Esophagus squamous epithelium (tissue), 5 donors: ENCODE data around the gene CAMTA1. TPM values are rescaled to one million over a fixed set of nuclear protein-coding genes. Genes with fewer than 3 reads are reported as not detected.

Experiments used
- DNase-seq: peaks from one replicate; lab custom pipeline; 2025; lab: John Stamatoyannopoulos, UW
- H3K27ac ChIP-seq, 4 donors: fragments of 200-600 bp; sonication (generic); one replicate each; pipeline ENCODE4 v1.5.1; 2016 to 2019; ENCODE audit warnings: mild to moderate bottlenecking in 1 of 4
- H3K27me3 ChIP-seq, 4 donors: fragments of 200-600 bp; sonication (generic); 1 replicate in 3 of 4; 2 replicates in 1 of 4; pipeline versions ENCODE4 v1.5.1 to v1.6.0; 2017 to 2021; ENCODE audit warnings: antibody characterized with exemption in 1 of 4
- H3K36me3 ChIP-seq, 3 donors: fragments of 200-600 bp; sonication (generic); one replicate each; pipeline ENCODE4 v1.5.1; 2016 to 2019
- H3K4me1 ChIP-seq, 3 donors: fragments of 200-600 bp; sonication (generic); one replicate each; pipeline ENCODE4 v1.5.1; 2017 to 2019
- H3K4me3 ChIP-seq, 4 donors: fragments of 200-600 bp; sonication (generic); 1 replicate in 3 of 4; 2 replicates in 1 of 4; pipeline ENCODE4 v1.5.1; 2016 to 2019; ENCODE audit warnings: mild to moderate bottlenecking in 2 of 4, moderate library complexity in 1 of 4
- H3K9me3 ChIP-seq, 3 donors: fragments of 200-600 bp; sonication (generic); one replicate each; pipeline ENCODE4 v1.5.1; 2016 to 2019
- CTCF ChIP-seq, 6 experiments: fragments of 450-650 bp in 4 of 6; fragments of 200-600 bp in 2 of 6; sonication (generic) in 2 of 6; IDR thresholded peaks; one replicate each; pipeline ENCODE4 v1.5.1; 2016 to 2019; ENCODE audit warnings: antibody characterized with exemption in 6 of 6, mild to moderate bottlenecking in 4 of 6, moderate library complexity in 4 of 6
- POLR2A ChIP-seq, 4 donors: fragments of 450-650 bp; IDR thresholded peaks; one replicate each; pipeline ENCODE4 v1.6.1; 2017; ENCODE audit warnings: antibody characterized with exemption in 4 of 4, mild to moderate bottlenecking in 4 of 4, moderate library complexity in 3 of 4
- WGBS, 2 donors: methylation state at CpG; one replicate each; pipeline ENCODE4 v1.1.5; 2018; 5-methylcytosine and 5-hydroxymethylcytosine counted together
- intact Hi-C: fragments of 100-400 bp; cut with DNase I; formaldehyde crosslinking; loops from one replicate; pipeline ENCODE4 v1.15.0; 2022
- total RNA-seq, 4 donors: library from RNA; depleted of rRNA; stranded (reverse); fragments of >200 nt; gene quantifications; one replicate each; pipeline ENCODE4 v1.1.0, GENCODE V29; 2016
- donor health status: DM: yes; HTN: yes; CAD: no.

CAMTA1 gene
- total RNA-seq, 4 donors from 2014 or later = 31.3 to 77.4 (median 45.9) TPM

- intact Hi-C loops = no loop called here
- no peak overlapping the region for H3K27ac ChIP-seq
- no peak for DNase-seq
- no peaks in the 10 kb centered on the region for H3K9me3 ChIP-seq
- H3K27me3 ChIP-seq = peaks cover 0 to 13% (median 0%) of the 10 kb centered on the region in 4 donors
- H3K36me3 ChIP-seq = no peaks in the 10 kb centered on the region
- WGBS, 2 donors = 48 to 62% methylated on average over 4 of the region's 5 CpGs
- TF ChIP-seq CTCF (IDR thresholded peaks at IDR 0.05) (no peak), POLR2A (IDR thresholded peaks at IDR 0.05) (no peak)
- no peak overlapping the region for H3K4me3 ChIP-seq
- H3K4me1 ChIP-seq = no peaks in the 10 kb centered on the region
Observed at GRCh38 chr1:6979003-6979613, 193.9 kb downstream of the CAMTA1 start.

GRCh38 chr1:6981595-6981994, 196.3 kb downstream of the CAMTA1 start:
- no peak for TF ChIP-seq CTCF (IDR thresholded peaks at IDR 0.05)
- no peak for TF ChIP-seq POLR2A (IDR thresholded peaks at IDR 0.05)

GRCh38 chr1:6982443-6982842, 197.2 kb downstream of the CAMTA1 start:
- DNase-seq = no peak
- Histone ChIP-seq H3K9me3 (no peaks in the 10 kb centered on the region), H3K27me3 (peaks cover 0 to 13% (median 0%) of the 10 kb centered on the region in 4 donors), H3K4me1 (no peaks in the 10 kb centered on the region), H3K4me3 (no peak overlapping the region), H3K36me3 (no peaks in the 10 kb centered on the region), H3K27ac (no peak overlapping the region)
- 64 to 89% methylated on average over 3 of the region's 9 CpGs for WGBS, 2 donors
- TF ChIP-seq POLR2A (IDR thresholded peaks at IDR 0.05) = no peak
- TF ChIP-seq CTCF (IDR thresholded peaks at IDR 0.05) = no peak
- intact Hi-C loops = no loop called here

More at GRCh38 chr1:6981595-6981994, 196.3 kb downstream of the CAMTA1 start:
- intact Hi-C loops = no loop called here
- Histone ChIP-seq H3K36me3 (no peaks in the 10 kb centered on the region), H3K9me3 (no peaks in the 10 kb centered on the region), H3K27me3 (peaks cover 0 to 13% (median 0%) of the 10 kb centered on the region in 4 donors), H3K27ac (no peak overlapping the region), H3K4me1 (no peaks in the 10 kb centered on the region), H3K4me3 (no peak overlapping the region)
- DNase-seq = no peak

- 91 to 94% methylated on average over 1 to 2 of the region's 2 CpGs for WGBS, 2 donors
- no peak for TF ChIP-seq CTCF (IDR thresholded peaks at IDR 0.05)
- no peak for TF ChIP-seq POLR2A (IDR thresholded peaks at IDR 0.05)
- Histone ChIP-seq H3K27me3 (peaks cover 0 to 17% (median 0%) of the 10 kb centered on the region in 4 donors), H3K36me3 (no peaks in the 10 kb centered on the region), H3K9me3 (no peaks in the 10 kb centered on the region), H3K4me3 (no peak overlapping the region), H3K4me1 (no peaks in the 10 kb centered on the region), H3K27ac (no peak overlapping the region)
- intact Hi-C loops = no loop called here
- DNase-seq = no peak
Observed at GRCh38 chr1:6982860-6983259, 197.6 kb downstream of the CAMTA1 start.

DNA sequence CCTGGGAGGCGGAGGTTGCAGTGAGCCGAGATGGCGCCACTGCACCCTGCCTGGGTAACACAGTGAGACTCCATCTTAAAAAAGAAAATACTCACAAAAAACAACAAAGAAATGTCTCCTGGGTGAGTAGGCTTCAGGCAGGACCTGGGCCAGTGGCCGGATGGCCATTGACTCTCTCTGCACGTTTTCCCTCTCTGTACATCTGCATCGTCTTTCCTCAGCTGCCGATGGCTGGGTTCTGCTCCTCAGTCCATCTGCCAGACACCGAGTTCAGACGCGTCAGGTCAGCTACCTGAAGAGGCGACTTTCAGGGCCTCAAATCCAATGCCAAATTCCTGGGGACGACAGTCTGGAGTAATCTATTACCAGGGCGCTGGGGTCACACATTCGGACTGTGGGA, 199.3 kb downstream of the CAMTA1 start:
- DNase-seq = no peak

More for the DNA sequence above, 199.3 kb downstream of the CAMTA1 start:
- Histone ChIP-seq H3K4me1 (no peaks in the 10 kb centered on the region), H3K9me3 (no peaks in the 10 kb centered on the region), H3K27me3 (peaks cover 0 to 28% (median 0%) of the 10 kb centered on the region in 4 donors), H3K4me3 (no peak overlapping the region), H3K27ac (no peak overlapping the region), H3K36me3 (no peaks in the 10 kb centered on the region)
- intact Hi-C loops = no loop called here
- 77 to 84% methylated on average over 7 to 14 of the region's 14 CpGs for WGBS, 2 donors
- TF ChIP-seq POLR2A (IDR thresholded peaks at IDR 0.05) (no peak), CTCF (IDR thresholded peaks at IDR 0.05) (no peak)
